Neural progenitor cell (in vitro differentiated cells): ENCODE measurements around the gene MYOG.

ENCODE experiments used
- EZH2 ChIP-seq: fragments of 200-600 bp; sonication (generic); IDR thresholded peaks from 2 replicates; pipeline ENCODE4 v1.6.1; 2017; ENCODE audit warnings: antibody characterized with exemption, mild to moderate bottlenecking, moderate library complexity
- EZH2phosphoT487 ChIP-seq: fragments of 200-600 bp; sonication (generic); IDR thresholded peaks from 2 replicates; pipeline ENCODE4 v1.6.1; 2017; ENCODE audit warnings: antibody characterized with exemption
- TF ChIP-seq, protein P1 (sequence below): fragments of 200-600 bp; sonication (generic); IDR thresholded peaks from 2 replicates; pipeline ENCODE4 v1.5.1; 2017; ENCODE audit warnings: antibody characterized with exemption, mild to moderate bottlenecking

DNA sequence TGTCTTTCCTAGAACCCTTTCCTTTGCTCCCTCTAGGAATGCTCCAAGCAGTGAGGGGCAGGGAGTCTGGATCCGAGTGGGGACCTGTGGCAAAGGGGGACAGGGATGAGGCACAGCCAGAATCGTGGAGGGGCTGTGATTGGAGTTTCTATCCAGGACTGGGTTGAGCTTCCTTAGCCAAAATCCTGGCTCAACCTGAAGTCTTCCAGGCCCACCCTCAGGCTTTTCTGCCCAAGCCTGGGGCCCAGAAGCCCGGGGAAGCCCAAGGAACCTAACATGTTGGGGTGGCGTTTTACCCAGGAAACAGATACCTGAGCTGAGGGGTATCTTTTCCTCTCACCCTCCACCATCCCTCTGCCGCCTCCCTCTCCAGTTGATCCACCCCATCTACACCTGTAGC is 5.4 kb downstream of the MYOG start:
- TF ChIP-seq, protein P1, sequence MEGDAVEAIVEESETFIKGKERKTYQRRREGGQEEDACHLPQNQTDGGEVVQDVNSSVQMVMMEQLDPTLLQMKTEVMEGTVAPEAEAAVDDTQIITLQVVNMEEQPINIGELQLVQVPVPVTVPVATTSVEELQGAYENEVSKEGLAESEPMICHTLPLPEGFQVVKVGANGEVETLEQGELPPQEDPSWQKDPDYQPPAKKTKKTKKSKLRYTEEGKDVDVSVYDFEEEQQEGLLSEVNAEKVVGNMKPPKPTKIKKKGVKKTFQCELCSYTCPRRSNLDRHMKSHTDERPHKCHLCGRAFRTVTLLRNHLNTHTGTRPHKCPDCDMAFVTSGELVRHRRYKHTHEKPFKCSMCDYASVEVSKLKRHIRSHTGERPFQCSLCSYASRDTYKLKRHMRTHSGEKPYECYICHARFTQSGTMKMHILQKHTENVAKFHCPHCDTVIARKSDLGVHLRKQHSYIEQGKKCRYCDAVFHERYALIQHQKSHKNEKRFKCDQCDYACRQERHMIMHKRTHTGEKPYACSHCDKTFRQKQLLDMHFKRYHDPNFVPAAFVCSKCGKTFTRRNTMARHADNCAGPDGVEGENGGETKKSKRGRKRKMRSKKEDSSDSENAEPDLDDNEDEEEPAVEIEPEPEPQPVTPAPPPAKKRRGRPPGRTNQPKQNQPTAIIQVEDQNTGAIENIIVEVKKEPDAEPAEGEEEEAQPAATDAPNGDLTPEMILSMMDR, result no peak
- TF ChIP-seq EZH2phosphoT487, result no peak
- TF ChIP-seq EZH2, result no peak
